K562 (cell line): ENCODE data around the gene PCSK2. TPM values are rescaled to one million over a fixed set of nuclear protein-coding genes. Genes with fewer than 3 reads are reported as not detected.
A peak's percentile ranks its signal among the peaks of the same experiment; 100 is the strongest.

ENCODE experiments used
- CSDE1 ChIP-seq, 2 experiments: fragments of 450-650 bp; IDR thresholded peaks; 2 replicates each; pipeline ENCODE4 v1.6.1; 2016; ENCODE audit warnings: mild to moderate bottlenecking in 1 of 2
- HDAC2 ChIP-seq: fragments of 450-650 bp; IDR thresholded peaks from 2 replicates; pipeline ENCODE4 v1.6.1; 2016; ENCODE audit warnings: mild to moderate bottlenecking
- KLF13 ChIP-seq: fragments of 450-650 bp; IDR thresholded peaks from 2 replicates; pipeline ENCODE4 v1.6.1; 2016; ENCODE audit warnings: missing genetic modification characterization, low read depth, mild to moderate bottlenecking, missing compliant biosample characterization, moderate library complexity, borderline replicate concordance
- POLR2G ChIP-seq: fragments of 200-400 bp; formaldehyde crosslinking; IDR thresholded peaks from 2 replicates; pipeline ENCODE4 v1.6.1; 2017; ENCODE audit warnings: low read depth, mild to moderate bottlenecking, antibody characterized with exemption, low read length, moderate library complexity
- RBFOX2 ChIP-seq: fragments of 200-400 bp; formaldehyde crosslinking; IDR thresholded peaks from 2 replicates; pipeline ENCODE4 v1.6.1; 2017; ENCODE audit warnings: low read depth, mild to moderate bottlenecking, low read length, moderate library complexity
- ZFP1 ChIP-seq: fragments of 450-650 bp; formaldehyde crosslinking; IDR thresholded peaks from 2 replicates; pipeline ENCODE4 v1.4.0; 2020; ENCODE audit warnings: mild to moderate bottlenecking, mixed read lengths
- ZNF253 ChIP-seq: fragments of 250-450 bp; sonication (Bioruptor Pico); conservative IDR thresholded peaks from 2 replicates; pipeline ENCODE4 v1.6.1; 2021; ENCODE audit warnings: mild to moderate bottlenecking
- ZNF384 ChIP-seq: IDR thresholded peaks from 2 replicates; pipeline ENCODE4 v1.6.1; 2012; ENCODE audit warnings: low read depth, low read length, improper control_type of control experiment
- polyA plus RNA-seq, 8 experiments: library from polyadenylated mRNA; depleted of rRNA in 4 of 8; stranded (reverse) in 5 of 8; unstranded in 3 of 8; fragments of >200 nt; fragmentation: Nextera tagmentation in 2 of 8; fragmentation: Illumina TruSeq in 1 of 8; extraction: Ambion mirVana in 2 of 8; extraction: Trizol in 1 of 8; gene quantifications; 2 replicates each; pipeline versions ENCODE4 v1.2.1 to v1.2.3, GENCODE V29; 2011 to 2014; ENCODE audit warnings: inconsistent platforms in 1 of 8, missing spikeins in 1 of 8
- total RNA-seq, 7 experiments: library from RNA; depleted of rRNA in 6 of 7; stranded (reverse); fragments of >200 nt in 6 of 7; fragmentation: Illumina TruSeq in 2 of 7; extraction: Trizol in 2 of 7; gene quantifications; 2 replicates each; pipeline versions ENCODE4 v1.2.1 to v1.2.3, GENCODE V29; 2011 to 2021; ENCODE audit warnings: low replicate concordance in 1 of 7
- TF ChIP-seq, protein P1 (sequence below), 3 experiments: IDR thresholded peaks in 2 of 3; conservative IDR thresholded peaks in 1 of 3; 2 replicates each; pipeline ENCODE4 v1.5.1; 2011 to 2012; ENCODE audit warnings: low read length in 3 of 3, mild to moderate bottlenecking in 3 of 3, control low read depth in 2 of 3, improper control_type of control experiment in 1 of 3, inconsistent platforms in 1 of 3, low read depth in 1 of 3, mixed read lengths in 1 of 3, moderate library complexity in 1 of 3; ENCODE audit not compliant: insufficient read depth in 2 of 3
- TF ChIP-seq, protein P2 (sequence below): fragments of 450-650 bp; IDR thresholded peaks from 2 replicates; pipeline ENCODE4 v1.6.1; 2016; ENCODE audit warnings: mild to moderate bottlenecking, moderate library complexity
- TF ChIP-seq, protein P3 (sequence below), 2 experiments: fragments of 450-650 bp; conservative IDR thresholded peaks; 2 replicates each; pipeline ENCODE4 v1.6.1; 2017; ENCODE audit warnings: mild to moderate bottlenecking in 2 of 2, moderate library complexity in 2 of 2

PCSK2 gene
- total and polyA plus RNA-seq, 9 of the 15 experiments (the other 6 are each of a cell fraction or from before 2014, with no cell fraction given) = 0.04 to 0.07 (median 0.05) TPM; not detected in 6

DNA sequence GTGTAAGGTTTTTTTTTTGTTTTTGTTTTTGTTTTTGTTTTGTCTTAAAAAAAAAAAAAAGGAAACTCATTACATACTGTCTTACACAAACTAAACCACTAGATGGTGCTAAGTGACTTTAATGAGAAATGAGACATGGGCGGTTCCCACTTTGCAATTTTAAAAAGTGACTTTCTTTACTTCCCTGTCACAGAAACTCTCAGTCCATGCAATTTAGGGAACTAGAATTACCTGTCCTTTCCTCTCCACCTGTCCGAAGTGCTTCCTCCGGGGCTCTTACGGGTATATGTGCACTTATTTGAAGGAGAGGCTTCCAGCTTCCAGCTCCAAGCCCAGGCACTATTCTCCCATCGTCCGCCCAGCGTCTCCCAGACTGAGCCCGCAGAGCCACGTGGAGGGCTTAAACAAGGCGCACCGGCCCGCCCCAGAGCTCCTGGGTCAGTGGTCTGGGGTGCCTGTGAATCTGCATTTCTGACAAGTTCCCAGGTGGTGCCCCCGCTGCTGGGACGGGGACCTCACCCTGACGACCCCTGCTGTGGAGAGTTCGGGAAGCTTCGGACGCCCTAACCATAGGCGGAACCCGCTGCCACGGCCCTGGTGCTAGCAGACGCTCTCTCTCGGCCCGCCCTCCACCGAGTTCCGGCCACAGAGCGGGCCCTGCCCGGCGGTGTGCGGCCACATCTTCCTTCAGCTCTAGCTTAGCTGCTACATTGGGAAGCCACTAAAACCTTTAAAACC is 278.2 kb downstream of the PCSK2 start (continued):
- TF ChIP-seq, protein P1, sequence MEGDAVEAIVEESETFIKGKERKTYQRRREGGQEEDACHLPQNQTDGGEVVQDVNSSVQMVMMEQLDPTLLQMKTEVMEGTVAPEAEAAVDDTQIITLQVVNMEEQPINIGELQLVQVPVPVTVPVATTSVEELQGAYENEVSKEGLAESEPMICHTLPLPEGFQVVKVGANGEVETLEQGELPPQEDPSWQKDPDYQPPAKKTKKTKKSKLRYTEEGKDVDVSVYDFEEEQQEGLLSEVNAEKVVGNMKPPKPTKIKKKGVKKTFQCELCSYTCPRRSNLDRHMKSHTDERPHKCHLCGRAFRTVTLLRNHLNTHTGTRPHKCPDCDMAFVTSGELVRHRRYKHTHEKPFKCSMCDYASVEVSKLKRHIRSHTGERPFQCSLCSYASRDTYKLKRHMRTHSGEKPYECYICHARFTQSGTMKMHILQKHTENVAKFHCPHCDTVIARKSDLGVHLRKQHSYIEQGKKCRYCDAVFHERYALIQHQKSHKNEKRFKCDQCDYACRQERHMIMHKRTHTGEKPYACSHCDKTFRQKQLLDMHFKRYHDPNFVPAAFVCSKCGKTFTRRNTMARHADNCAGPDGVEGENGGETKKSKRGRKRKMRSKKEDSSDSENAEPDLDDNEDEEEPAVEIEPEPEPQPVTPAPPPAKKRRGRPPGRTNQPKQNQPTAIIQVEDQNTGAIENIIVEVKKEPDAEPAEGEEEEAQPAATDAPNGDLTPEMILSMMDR (IDR thresholded peaks at IDR 0.05 in 2 of 3, conservative IDR thresholded peaks at IDR 0.05 in 1 of 3; ENCODE audit: insufficient read depth in 2 of 3, low read depth in 1 of 3, low read length in 3 of 3) = peak; percentile 35 to 74 (median 45); a peak in 4 of 6 replicates
- TF ChIP-seq POLR2G (peak; percentile 62), HDAC2 (0 out of 2 replicates have a peak, but pooled peaks have one; percentile 19), ZNF384 (peak; percentile 92), ZFP1 (CRISPR knock-in tag) (no peak), KLF13 (tag) (peak; percentile 60; the same call in 1 of the 2 replicates), ZNF253 (CRISPR knock-in tag) (no peak), CSDE1 (IDR thresholded peaks at IDR 0.05) (no peak), RBFOX2 (peak; percentile 50; the same call in 1 of the 2 replicates)
- TF ChIP-seq, protein P2, sequence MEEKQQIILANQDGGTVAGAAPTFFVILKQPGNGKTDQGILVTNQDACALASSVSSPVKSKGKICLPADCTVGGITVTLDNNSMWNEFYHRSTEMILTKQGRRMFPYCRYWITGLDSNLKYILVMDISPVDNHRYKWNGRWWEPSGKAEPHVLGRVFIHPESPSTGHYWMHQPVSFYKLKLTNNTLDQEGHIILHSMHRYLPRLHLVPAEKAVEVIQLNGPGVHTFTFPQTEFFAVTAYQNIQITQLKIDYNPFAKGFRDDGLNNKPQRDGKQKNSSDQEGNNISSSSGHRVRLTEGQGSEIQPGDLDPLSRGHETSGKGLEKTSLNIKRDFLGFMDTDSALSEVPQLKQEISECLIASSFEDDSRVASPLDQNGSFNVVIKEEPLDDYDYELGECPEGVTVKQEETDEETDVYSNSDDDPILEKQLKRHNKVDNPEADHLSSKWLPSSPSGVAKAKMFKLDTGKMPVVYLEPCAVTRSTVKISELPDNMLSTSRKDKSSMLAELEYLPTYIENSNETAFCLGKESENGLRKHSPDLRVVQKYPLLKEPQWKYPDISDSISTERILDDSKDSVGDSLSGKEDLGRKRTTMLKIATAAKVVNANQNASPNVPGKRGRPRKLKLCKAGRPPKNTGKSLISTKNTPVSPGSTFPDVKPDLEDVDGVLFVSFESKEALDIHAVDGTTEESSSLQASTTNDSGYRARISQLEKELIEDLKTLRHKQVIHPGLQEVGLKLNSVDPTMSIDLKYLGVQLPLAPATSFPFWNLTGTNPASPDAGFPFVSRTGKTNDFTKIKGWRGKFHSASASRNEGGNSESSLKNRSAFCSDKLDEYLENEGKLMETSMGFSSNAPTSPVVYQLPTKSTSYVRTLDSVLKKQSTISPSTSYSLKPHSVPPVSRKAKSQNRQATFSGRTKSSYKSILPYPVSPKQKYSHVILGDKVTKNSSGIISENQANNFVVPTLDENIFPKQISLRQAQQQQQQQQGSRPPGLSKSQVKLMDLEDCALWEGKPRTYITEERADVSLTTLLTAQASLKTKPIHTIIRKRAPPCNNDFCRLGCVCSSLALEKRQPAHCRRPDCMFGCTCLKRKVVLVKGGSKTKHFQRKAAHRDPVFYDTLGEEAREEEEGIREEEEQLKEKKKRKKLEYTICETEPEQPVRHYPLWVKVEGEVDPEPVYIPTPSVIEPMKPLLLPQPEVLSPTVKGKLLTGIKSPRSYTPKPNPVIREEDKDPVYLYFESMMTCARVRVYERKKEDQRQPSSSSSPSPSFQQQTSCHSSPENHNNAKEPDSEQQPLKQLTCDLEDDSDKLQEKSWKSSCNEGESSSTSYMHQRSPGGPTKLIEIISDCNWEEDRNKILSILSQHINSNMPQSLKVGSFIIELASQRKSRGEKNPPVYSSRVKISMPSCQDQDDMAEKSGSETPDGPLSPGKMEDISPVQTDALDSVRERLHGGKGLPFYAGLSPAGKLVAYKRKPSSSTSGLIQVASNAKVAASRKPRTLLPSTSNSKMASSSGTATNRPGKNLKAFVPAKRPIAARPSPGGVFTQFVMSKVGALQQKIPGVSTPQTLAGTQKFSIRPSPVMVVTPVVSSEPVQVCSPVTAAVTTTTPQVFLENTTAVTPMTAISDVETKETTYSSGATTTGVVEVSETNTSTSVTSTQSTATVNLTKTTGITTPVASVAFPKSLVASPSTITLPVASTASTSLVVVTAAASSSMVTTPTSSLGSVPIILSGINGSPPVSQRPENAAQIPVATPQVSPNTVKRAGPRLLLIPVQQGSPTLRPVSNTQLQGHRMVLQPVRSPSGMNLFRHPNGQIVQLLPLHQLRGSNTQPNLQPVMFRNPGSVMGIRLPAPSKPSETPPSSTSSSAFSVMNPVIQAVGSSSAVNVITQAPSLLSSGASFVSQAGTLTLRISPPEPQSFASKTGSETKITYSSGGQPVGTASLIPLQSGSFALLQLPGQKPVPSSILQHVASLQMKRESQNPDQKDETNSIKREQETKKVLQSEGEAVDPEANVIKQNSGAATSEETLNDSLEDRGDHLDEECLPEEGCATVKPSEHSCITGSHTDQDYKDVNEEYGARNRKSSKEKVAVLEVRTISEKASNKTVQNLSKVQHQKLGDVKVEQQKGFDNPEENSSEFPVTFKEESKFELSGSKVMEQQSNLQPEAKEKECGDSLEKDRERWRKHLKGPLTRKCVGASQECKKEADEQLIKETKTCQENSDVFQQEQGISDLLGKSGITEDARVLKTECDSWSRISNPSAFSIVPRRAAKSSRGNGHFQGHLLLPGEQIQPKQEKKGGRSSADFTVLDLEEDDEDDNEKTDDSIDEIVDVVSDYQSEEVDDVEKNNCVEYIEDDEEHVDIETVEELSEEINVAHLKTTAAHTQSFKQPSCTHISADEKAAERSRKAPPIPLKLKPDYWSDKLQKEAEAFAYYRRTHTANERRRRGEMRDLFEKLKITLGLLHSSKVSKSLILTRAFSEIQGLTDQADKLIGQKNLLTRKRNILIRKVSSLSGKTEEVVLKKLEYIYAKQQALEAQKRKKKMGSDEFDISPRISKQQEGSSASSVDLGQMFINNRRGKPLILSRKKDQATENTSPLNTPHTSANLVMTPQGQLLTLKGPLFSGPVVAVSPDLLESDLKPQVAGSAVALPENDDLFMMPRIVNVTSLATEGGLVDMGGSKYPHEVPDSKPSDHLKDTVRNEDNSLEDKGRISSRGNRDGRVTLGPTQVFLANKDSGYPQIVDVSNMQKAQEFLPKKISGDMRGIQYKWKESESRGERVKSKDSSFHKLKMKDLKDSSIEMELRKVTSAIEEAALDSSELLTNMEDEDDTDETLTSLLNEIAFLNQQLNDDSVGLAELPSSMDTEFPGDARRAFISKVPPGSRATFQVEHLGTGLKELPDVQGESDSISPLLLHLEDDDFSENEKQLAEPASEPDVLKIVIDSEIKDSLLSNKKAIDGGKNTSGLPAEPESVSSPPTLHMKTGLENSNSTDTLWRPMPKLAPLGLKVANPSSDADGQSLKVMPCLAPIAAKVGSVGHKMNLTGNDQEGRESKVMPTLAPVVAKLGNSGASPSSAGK = peak; percentile 52
- TF ChIP-seq, protein P3, sequence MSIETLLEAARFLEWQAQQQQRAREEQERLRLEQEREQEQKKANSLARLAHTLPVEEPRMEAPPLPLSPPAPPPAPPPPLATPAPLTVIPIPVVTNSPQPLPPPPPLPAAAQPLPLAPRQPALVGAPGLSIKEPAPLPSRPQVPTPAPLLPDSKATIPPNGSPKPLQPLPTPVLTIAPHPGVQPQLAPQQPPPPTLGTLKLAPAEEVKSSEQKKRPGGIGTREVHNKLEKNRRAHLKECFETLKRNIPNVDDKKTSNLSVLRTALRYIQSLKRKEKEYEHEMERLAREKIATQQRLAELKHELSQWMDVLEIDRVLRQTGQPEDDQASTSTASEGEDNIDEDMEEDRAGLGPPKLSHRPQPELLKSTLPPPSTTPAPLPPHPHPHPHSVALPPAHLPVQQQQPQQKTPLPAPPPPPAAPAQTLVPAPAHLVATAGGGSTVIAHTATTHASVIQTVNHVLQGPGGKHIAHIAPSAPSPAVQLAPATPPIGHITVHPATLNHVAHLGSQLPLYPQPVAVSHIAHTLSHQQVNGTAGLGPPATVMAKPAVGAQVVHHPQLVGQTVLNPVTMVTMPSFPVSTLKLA (conservative IDR thresholded peaks at IDR 0.05) = peak; percentile 49 to 52
